Measurements from ENCODE around the gene NPAS4.
"Not testable (repeated sequence)": the region's sequence is repeated elsewhere in the genome, so short reads cannot be mapped to it uniquely, and the experiment has no call there.

- not testable (repeated sequence) for TF ChIP-seq CTCF, EZH2phosphoT487 (IDR thresholded peaks at IDR 0.05)
Observed at GRCh38 chr11:66431871-66432329, 11.1 kb downstream of the NPAS4 start.

Data from neural progenitor cell (in vitro differentiated cells).